Pancreas (tissue), 10 donors: ENCODE results near the gene MCOLN2. TPM values are rescaled to one million over a fixed set of nuclear protein-coding genes. Genes with fewer than 3 reads are reported as not detected.

Experiments
- ATAC-seq, 4 donors: fragments of 200-7000 bp; cut with Tn5 transposase; one replicate each; pipeline versions ENCODE4 v1.8.0 to v1.9.1; 2020; ENCODE audit warnings: mild to moderate bottlenecking in 4 of 4, moderate library complexity in 4 of 4
- DNase-seq, 6 donors: peaks; one replicate each; pipeline ENCODE4 v3.0.0-alpha.2; 2020
- FAIRE-seq: peaks from 2 replicates; lab custom pipeline; 2012; peaks lifted over from hg19 to GRCh38; lab: Jason Lieb, UNC
- H3K27ac ChIP-seq, 4 donors: fragments of 200-600 bp; sonication (generic); 1 replicate in 3 of 4; 2 replicates in 1 of 4; pipeline versions ENCODE4 v1.5.0 to v1.8.0; 2020
- H3K27me3 ChIP-seq, 4 donors: fragments of 200-600 bp; one replicate each; pipeline ENCODE4 v1.8.0; 2021
- H3K36me3 ChIP-seq, 3 donors: fragments of 200-600 bp; sonication (generic) in 1 of 3; one replicate each; pipeline versions ENCODE4 v1.5.0 to v1.8.0; 2020 to 2021
- H3K4me1 ChIP-seq, 3 donors: fragments of 200-600 bp; one replicate each; pipeline ENCODE4 v1.8.0; 2021
- H3K4me3 ChIP-seq, 4 donors: fragments of 200-600 bp; sonication (generic) in 2 of 4; one replicate each; pipeline versions ENCODE4 v1.5.0 to v1.8.0; 2020 to 2021
- H3K9me3 ChIP-seq, 4 donors: fragments of 200-600 bp; one replicate each; pipeline ENCODE4 v1.8.0; 2021
- CTCF ChIP-seq, 4 donors: fragments of 200-600 bp; sonication (generic) in 3 of 4; IDR thresholded peaks; one replicate each; pipeline versions ENCODE4 v1.5.0 to v1.8.0; 2021; ENCODE audit warnings: antibody characterized with exemption in 4 of 4
- WGBS, 2 donors: extraction: QIAGEN DNeasy Blood & Tissue Kit; methylation state at CpG; one replicate each; pipeline ENCODE4 v1.1.7; 2013; 5-methylcytosine and 5-hydroxymethylcytosine counted together
- intact Hi-C, 3 donors: fragments of 100-400 bp; cut with DNase I; formaldehyde crosslinking; loops; one replicate each; pipeline versions ENCODE4 v1.11.1 to v1.14.2; 2022
- polyA plus RNA-seq, 2 donors: library from polyadenylated mRNA; stranded (reverse); fragments of 200-250 nt; gene quantifications; one replicate each; pipeline ENCODE4 v1.2.3, GENCODE V29; 2013
- total RNA-seq, 6 donors: library from RNA; stranded (reverse); fragmentation: NEBNext Ultra II Directional in 4 of 6; extraction: Animal tissue kit (Norgen Biotek cat#: 25700) in 4 of 6; gene quantifications; one replicate each; pipeline versions ENCODE4 v1.2.1 to v1.2.4, GENCODE V29; 2021 to 2023
- donor health status: healthy with polysubstance abuse.
- donor health status: DM: no; HTN: no; CAD: no; lungs with moderate emphysema.
- donor health status: DM: no; HTN: no; CAD: no.
- donor health status: control.
- donor health status: control.
- donor health status: Bipolar disorder and iron deficiency.
- donor health status: DM: yes; HTN: yes; CAD: no.
- donor health status: DM: no; HTN: no; CAD: no.
- donor health status: DM: no; HTN: no; CAD: no.
- donor health status: DM: yes; HTN: yes; CAD: no.

The MCOLN2 gene
- total and polyA plus RNA-seq, 8 donors: 0.47 to 1.7 (median 0.97) TPM

GRCh38 chr1:84939151-84939550 is 57.8 kb downstream of the MCOLN2 start:
- Histone ChIP-seq H3K36me3 (no peaks in the 10 kb centered on the region), H3K9me3 (no peaks in the 10 kb centered on the region), H3K27ac (no peak overlapping the region), H3K4me1 (peaks cover 0 to 6% (median 0%) of the 10 kb centered on the region in 3 donors), H3K4me3 (no peak overlapping the region), H3K27me3 (no peaks in the 10 kb centered on the region)
- ATAC-seq (no peak), FAIRE-seq (no peak), DNase-seq (no peak)
- 63 to 66% methylated on average over 8 of the region's 8 CpGs for WGBS, 2 donors
- no peak for TF ChIP-seq CTCF (IDR thresholded peaks at IDR 0.05)
- intact Hi-C loops: loop anchor here in 1 of 3 donors (10.0 kb wide), 1 partner anchor 174 kb away; no protein-coding TSS in a partner anchor

- H3K36me3 ChIP-seq: no peaks in the 10 kb centered on the region
- no peak overlapping the region for H3K4me3 ChIP-seq
- TF ChIP-seq CTCF (IDR thresholded peaks at IDR 0.05): peak; percentile 84 to 91 (median 87)
- H3K27ac ChIP-seq: no peak overlapping the region
- intact Hi-C loops: loop anchor here in 1 of 3 donors (10.0 kb wide), 1 partner anchor 171 kb away; no protein-coding TSS in a partner anchor
- no peaks in the 10 kb centered on the region for H3K9me3 ChIP-seq
- peak in 3 of 6 donors; percentile 30 to 51 (median 31) for DNase-seq
- no peaks in the 10 kb centered on the region for H3K27me3 ChIP-seq
- peak; percentile 74 for FAIRE-seq
- 0% methylated on average over 5 of the region's 5 CpGs for WGBS, 2 donors
- peaks cover 0 to 6% (median 0%) of the 10 kb centered on the region in 3 donors for H3K4me1 ChIP-seq
- peak; percentile 93 to 99 (median 95) for ATAC-seq
These were observed 60.6 kb downstream of the MCOLN2 start for GRCh38 chr1:84936116-84936810.

- no peak overlapping the region for H3K4me3 ChIP-seq
- DNase-seq: no peak
- ATAC-seq: no peak
- no peak overlapping the region for H3K27ac ChIP-seq
- intact Hi-C loops: loop anchor here in 1 of 3 donors (10.0 kb wide), 1 partner anchor 168 kb away; no protein-coding TSS in a partner anchor
- H3K27me3 ChIP-seq: no peaks in the 10 kb centered on the region
- no peaks in the 10 kb centered on the region for H3K36me3 ChIP-seq
- peaks cover 0 to 6% (median 0%) of the 10 kb centered on the region in 3 donors for H3K4me1 ChIP-seq
- H3K9me3 ChIP-seq: no peaks in the 10 kb centered on the region
- no peak for FAIRE-seq
- no peak for TF ChIP-seq CTCF (IDR thresholded peaks at IDR 0.05)
- WGBS, 2 donors: 84 to 87% methylated on average over 7 of the region's 7 CpGs
These were observed 63.8 kb downstream of the MCOLN2 start for GRCh38 chr1:84933011-84933611.

- intact Hi-C loops: loop anchor here in 1 of 3 donors (10.0 kb wide), 1 partner anchor 166 kb away; no protein-coding TSS in a partner anchor
- no peak for TF ChIP-seq CTCF (IDR thresholded peaks at IDR 0.05)
- Histone ChIP-seq H3K9me3 (no peaks in the 10 kb centered on the region), H3K27me3 (no peaks in the 10 kb centered on the region), H3K27ac (no peak overlapping the region), H3K4me1 (peaks cover 0 to 3% (median 0%) of the 10 kb centered on the region in 3 donors), H3K4me3 (no peak overlapping the region), H3K36me3 (no peaks in the 10 kb centered on the region)
- 87 to 93% methylated on average over 2 of the region's 2 CpGs for WGBS, 2 donors
- no peak for DNase-seq
- FAIRE-seq: no peak
- ATAC-seq: no peak
These were observed 66.1 kb downstream of the MCOLN2 start for GRCh38 chr1:84930831-84931230.
